GM18499 (cell line): ENCODE measurements around the gene MTR.

ENCODE experiments used
- ATAC-seq: cut with Tn5 transposase; IDR thresholded peaks from one replicate; pipeline ENCODE4 v1.9.1; 2021; ENCODE audit warnings: moderate number of reproducible peaks; ENCODE audit not compliant: insufficient read depth, unreplicated experiment

The MTR gene

DNA sequence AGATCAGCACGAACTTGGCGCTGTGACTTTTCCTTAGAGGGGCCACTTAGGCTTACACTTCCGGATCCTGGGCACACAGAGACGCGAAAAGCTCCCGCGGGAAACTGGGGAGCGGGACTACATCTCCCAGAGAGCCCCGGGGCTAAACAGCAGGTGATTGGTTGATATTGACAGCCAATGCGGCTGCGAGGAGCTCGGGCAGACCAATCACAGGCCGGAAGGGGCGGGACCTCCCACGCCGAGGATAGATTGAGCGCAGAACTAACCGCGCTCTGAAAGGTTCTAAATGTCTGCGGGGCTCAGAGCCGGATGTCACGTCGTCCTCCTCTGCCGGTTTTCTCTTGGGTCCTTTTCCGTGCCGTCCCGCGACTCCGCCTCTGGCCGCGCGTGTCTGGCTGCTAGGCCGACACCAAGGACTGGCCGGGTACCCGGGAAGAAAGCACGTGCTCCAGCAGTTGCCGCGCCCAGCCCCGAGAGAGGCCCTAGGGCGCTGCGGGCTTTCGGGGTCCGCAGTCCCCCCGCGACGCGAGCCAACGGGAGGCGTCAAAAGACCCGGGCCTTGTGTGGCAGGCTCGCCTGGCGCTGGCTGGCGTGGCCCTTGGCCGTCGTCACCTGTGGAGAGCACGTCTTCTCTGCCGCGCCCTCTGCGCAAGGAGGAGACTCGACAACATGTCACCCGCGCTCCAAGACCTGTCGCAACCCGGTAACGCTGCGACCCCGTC, at the start of gene MTR:
Gene MTR (plus strand): TSS at position 258 of the 722 bp plus-strand sequence. CDS start 412 bp downstream, at position 670.
- ATAC-seq, result peak; percentile 98

DNA sequence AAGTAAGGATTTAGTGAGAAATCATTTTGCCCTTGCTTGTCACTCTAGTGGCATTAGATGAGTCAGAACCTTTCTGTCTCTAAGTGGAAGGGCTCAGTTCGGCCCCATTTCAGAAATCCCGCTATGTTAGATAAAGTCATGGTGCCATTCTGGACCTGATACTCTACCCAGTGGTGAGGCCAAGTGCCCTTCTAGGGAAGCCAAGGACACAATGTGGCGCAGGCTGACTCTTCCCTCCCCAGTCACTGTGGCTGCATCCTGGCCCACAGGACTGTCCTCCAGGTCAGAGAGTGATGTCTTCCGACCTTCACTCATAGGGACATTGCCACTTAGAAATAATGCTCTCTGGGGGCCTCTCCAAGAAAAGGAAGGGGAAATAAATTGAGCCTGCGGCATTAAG, 48.3 kb upstream of the MTR start:
- ATAC-seq, result no peak

DNA sequence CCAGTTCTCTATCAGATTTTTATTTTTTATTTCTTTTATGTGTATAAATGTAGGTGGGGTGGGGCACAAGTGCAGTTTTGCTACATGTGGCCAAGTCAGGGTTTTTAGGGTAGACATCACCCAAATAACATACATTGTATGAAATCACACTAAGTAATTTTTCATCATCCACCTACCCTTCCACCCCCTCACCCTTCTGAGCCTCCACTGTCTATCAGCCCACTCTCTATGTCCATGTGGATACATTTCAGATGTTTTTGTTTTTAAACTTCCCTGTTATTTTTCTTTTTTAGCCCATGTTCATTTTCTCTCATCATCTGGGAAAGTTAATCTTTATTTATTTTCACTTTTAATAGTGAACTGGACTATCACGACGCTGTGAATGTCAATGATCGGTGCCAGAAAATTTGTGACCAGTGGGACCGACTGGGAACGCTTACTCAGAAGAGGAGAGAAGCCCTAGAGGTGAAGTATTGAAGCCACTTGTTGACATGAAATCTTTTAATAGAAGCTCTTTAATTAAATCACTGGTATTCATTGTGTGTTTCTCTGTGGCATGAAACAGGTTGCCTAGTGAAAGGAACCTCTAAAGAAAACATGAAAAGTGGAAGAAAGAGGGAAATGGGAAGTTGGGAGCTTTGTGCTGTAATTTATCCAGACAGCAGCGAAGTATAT, 47.6 kb upstream of the MTR start:
- ATAC-seq, result no peak

DNA sequence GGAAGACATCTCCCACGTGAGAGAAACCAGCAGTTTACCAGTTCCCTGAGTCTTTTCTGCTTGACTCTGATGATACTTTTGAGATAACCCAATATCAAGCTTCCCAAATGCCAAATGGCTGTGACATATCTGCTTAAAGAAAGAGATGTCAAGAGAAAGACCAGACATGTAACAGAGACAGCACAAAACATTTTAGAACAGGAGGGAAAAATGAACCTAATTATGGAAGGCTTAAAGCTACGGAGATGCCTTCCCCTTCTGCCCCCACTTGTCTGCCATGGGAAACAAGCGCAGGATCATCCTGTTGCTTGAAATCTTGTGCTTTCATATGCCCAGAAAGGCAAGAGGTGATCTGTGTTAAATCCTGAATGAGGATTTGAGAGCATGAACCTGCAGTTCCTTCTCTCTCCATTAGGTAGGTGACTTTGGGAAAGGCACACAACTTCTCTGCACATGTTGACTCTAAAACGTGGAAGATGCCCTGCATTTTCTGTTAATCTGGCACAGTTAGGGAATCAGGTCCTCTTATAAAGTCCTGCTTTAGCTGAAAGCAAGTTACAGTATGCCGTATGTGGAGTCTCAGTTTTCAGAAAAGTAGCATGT, 46.7 kb upstream of the MTR start:
- no peak for ATAC-seq

DNA sequence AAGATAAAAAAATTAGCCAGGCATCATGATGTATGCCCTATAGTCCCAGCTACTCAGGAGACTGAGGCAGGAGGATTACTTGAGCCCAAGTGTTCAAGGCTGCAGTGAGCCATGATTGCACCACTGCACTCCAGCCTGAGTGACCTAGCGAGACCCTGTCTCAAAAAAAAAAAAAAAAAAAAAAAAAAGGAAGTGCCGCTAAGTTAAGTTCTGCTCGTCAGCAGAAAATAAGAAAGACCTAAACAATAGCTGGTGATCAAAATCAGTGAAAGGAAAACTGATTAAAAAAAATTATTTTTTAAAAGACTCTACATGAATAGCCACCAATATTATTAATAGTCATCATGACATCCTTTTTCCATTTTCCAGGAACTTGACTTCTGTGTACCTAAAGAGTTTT, 44.2 kb upstream of the MTR start:
- no peak for ATAC-seq

DNA sequence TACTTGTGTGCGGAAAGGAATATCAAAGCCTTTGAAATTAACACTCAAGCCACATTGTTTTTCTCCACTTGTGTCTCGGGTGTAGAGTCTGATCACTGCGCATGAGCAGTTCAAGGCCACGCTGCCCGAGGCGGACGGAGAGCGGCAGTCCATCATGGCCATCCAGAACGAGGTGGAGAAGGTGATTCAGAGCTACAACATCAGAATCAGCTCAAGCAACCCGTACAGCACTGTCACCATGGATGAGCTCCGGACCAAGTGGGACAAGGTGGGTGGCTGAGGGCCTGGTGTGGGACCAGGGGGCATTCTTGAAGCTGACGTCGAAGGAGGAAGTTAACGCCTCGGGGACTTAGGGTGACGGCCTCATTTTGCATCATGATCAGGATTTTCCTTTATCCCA, 43.7 kb upstream of the MTR start:
- no peak for ATAC-seq

DNA sequence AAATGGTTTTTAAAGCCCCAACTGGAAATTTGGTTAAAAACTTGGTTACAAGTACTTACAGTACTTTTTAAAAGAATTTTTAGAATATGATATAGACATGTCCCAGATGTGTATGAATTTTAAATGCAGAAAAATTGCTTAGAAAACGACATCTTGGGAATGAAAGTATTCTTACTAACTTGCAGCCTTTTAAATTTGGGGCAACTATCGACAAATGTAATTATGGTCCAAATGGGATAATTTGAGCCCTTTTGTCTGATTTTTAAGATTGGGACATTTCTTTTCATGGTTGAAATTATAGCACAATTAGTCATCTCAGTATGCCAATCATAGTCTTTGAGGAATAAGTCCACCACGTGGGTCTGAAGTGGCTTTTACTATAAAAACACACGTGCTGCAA, 43.2 kb upstream of the MTR start:
- ATAC-seq, result no peak

DNA sequence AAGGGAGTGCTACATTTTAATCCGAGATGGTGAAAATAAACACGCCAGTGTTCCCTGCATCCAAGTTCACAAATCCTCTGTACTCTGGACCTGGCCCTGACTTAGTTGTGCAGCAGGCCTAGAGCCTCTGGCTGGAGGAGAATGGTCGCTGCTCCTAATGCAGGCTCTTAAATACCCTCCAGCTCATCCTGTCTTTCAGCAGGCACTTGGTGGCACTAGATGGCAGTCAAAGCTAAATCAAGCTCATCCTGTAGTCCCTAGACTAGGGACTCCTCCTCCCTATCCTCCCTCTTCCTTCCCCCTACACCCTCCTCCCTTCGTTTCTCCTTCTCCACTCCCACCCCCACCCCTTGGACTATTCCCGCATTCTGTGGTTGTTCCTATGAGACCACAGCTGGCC, 41.6 kb upstream of the MTR start:
- no peak for ATAC-seq

DNA sequence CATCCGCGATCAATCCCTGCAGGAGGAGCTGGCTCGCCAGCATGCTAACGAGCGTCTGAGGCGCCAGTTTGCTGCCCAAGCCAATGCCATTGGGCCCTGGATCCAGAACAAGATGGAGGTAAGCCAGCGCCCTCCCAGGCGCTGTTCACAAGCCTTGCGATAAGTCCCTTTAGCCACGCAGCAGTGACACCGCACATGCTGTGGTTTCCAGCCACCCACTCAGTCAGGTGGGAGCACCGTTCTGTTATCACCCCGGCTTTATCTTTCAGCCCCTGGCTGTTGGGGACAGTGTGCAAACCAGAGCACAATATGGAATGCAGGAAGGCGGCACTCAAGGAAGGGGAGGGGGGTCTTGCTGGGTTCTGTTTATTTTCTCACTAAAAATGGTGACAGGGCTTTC, 41.1 kb upstream of the MTR start:
- ATAC-seq, result no peak

DNA sequence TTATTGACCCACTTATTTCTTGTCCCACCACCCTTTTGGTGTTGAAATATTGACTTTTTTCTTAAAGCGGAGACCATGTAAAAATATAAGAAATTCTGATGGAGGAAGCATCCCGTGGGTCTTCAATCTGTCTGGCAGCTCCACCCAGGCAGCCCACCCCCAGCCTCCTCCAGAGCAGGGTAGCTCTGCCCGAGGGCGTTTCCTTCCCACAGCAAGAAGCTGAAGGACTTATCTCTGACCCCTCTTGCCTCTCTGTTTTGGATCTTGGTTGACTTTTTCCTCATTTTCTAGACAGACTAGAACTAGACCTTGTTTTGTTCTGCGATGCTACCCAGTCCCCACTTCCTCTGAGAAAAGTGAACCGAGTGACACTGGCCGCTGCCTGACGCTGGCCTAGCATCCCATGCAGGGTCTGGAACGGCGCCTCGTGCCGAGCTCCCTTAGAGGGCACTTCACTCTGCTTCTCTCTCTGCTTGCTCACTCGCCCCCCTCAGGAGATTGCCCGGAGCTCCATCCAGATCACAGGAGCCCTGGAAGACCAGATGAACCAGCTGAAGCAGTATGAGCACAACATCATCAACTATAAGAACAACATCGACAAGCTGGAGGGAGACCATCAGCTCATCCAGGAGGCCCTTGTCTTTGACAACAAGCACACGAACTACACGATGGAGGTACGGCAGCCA, 40.4 kb upstream of the MTR start:
- no peak for ATAC-seq

DNA sequence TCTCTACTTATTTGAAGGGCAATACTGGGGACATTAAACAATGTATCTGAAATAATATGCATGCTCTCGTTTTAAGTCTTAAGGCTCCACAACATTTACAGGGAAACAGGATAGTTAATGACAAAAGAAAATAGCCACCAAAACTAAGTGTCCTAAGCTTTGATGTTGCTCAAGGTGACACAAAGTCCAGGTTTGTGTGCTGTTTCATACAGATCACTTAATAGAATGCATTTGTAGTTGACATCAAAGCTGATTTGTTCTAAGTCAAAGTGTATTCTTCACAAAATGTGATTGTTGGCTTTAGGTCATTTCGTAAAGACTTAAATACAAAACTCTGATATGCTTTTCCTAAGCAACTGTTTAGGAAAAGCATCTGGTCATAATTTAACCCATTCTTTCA, 37.5 kb upstream of the MTR start:
- no peak for ATAC-seq

DNA sequence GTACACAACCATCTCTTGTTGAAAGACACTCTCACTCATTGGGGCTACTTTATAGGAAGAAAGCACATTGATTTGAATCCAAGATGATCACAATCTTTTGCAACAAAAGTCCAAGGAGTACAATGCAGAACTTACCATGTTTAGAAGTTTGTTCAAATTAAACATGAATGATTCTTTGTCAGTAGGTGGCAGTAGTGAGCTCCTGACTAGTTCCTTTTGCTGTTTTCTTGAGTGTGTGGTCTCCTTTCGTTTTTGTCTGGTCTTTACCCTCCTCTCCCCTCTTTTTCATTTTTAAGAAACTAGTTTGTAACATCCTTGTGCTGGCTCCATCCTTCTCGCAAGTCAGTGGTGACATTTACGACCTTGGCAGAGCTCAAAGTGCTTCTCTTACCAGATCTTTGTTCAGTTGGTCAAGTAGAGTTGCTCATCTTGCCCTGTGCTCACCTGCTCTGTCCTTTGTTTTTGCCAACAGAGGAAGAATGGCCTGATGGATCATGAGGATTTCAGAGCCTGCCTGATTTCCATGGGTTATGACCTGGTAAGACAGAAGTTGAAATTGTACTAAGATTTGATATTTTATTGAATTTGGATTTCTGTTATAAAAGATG, 35.7 kb upstream of the MTR start:
- no peak for ATAC-seq

DNA sequence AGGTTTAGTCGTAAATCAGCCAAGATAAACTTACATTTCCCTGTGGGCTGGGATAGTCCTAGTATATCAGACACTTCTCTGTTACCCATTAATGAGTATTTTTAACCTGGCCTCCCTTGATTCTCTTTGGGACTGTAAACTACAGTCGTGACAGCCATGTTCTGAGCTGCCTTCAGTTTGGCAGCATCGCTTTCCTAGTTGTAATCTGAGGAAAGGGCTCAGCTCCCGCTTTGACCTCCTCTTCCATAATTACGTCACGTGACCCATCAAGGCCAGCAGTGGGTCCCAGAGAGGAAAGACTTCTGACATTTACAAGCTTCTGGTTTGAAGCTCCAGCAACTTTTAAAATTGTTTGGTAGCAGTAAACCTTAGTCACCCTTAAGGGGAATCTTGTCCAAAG, 34.6 kb upstream of the MTR start:
- no peak for ATAC-seq

DNA sequence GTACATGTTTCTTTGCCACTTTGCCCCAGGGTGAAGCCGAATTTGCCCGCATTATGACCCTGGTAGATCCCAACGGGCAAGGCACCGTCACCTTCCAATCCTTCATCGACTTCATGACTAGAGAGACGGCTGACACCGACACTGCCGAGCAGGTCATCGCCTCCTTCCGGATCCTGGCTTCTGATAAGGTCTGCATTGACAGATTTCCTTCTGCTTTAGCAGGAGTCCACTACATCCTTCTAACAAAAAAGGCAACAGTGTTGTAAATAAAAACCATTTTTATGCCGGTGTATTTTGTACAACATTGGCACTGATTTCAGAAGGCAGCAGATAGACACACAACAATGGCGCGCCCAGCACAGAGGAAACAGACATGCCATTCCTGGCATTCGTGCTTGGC, 34.1 kb upstream of the MTR start:
- no peak for ATAC-seq

DNA sequence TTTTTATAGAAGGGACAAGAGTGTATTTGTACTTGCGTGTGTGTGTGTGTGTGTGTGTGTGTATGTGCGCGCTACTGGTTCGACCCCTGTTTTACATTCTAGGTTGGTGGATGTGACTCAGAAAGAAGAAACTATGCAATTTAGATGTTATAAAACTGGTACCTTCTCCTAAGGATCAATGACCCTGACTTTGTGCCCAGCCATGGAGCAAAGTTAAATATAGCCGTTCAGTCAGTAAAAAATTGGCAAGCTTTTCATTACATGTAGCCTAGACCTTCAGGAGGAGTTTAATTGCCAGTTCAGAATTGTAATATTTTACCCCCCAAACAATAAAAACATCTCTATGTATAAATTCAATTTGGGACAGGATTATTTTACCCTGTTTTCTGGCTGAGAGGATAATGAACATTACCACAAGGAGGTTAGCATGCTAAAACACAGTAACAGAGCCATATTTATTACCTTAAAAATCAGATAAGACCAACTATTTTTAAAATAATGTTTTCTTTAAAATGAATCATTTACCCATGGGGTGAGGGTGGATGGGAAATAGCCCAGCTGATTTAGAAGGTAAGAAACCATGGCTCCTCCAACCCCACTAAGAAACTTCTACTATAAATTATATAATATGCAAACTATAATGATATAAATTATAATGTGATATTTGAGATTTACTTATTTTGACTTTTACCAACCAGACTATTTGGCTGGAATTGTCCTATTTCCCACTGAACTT, 33.5 kb upstream of the MTR start:
- ATAC-seq, result no peak

DNA sequence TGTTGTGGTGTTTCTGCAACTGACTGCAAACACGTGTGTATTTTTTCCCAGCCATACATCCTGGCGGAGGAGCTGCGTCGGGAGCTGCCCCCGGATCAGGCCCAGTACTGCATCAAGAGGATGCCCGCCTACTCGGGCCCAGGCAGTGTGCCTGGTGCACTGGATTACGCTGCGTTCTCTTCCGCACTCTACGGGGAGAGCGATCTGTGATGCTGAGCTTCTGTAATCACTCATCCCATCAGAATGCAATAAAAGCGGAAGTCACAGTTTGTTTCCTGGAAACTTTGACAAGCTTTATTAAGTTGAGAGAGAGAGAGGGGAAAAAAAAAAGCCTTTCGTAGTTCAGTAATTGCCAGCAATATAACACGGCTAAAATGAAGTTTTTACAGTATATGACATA, 32.7 kb upstream of the MTR start:
- no peak for ATAC-seq

DNA sequence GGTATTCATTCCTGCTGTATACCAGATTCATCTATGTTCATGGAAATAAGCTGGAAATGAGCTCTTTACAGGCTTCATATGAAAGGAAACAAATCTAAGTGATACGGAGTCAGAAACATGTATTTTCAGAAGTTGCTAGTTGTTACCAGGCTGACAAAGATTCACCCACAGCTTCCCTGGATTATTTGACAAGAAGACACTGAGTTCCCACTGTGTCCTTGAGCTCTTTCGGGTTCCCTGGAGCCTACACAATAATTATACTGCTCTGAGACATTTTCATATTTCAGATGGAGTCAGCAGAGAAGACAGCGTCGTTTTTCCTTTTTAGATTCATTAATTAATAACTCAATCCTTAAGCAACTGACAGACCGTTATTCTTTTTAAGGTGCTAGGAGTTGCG, 29.3 kb upstream of the MTR start:
- no peak for ATAC-seq

DNA sequence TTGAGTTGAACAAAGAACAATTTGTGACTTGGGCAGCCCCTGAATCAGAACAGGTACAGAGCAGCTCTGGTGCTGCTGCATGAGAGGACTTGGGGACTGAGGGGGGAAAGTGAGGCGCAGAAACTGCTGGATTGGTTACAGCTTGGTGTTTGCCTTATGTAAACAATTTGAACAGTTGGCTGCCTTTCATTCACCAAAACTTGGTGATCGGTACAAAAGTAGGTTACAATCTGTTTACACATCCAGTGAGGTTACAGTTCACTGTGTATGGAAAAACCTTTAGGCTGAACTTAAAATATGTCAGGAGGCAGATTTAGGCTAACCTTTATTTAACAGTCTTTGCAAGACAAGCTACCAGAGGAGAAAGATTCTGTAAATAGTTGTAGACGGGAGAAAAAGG, 28.6 kb upstream of the MTR start:
- no peak for ATAC-seq

DNA sequence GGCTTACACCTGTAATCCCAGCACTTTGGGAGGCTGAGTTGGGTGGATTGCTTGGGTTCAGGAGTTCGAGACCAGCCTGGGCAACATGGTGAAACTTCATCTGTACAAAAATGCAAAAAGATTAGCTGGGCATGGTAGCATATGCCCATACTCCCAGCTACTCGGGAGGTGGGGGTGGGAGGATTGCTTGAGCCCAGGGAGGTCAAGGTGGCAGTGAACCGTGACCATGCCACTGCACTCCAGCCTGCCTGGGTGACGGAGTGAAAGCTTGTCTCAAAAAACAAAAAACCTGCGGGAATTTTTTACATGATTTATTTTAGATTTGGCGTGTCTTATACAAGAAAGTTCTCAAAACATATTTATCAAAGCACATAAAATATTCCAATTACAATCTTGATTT, 27.8 kb upstream of the MTR start:
- ATAC-seq, result no peak

DNA sequence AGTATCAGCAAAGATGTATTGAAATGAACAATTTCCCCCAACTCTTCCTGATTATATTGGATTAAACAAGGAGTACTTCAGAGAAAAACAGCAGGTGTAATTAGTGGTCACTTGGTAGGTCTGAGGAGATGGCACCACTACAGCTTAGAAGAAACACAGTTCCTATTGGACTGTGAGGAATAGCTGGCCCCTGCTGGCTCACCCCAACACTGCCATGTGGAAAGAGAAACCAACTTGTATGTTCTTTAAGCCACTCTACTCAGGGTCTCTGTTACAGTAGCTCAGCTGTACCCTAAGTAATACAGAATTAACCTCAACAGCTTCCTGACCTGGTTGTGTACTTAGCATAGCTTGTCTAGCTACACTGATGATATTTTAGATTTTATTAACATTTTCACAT, 26.5 kb upstream of the MTR start:
- no peak for ATAC-seq
